K562 (cell line): ENCODE results near the gene NFIC. TPM values are rescaled to one million over a fixed set of nuclear protein-coding genes. Genes with fewer than 3 reads are reported as not detected.

Experiments
- ATAC-seq: fragments of 200-7000 bp; cut with Tn5 transposase; 3 replicates; pipeline ENCODE4 v1.9.1; 2020; ENCODE audit warnings: moderate library complexity
- BruUV-seq: library from RNA; stranded (reverse); fragments of 400-500 nt; replicated peaks from 2 replicates; lab custom pipeline; 2021; lab: Mats Ljungman, UMichigan
- CTCF ChIA-PET: fragments of 300-600 bp; formaldehyde crosslinking; extraction: SDS; loops from one replicate; lab custom pipeline; 2021; ENCODE audit warnings: low intra/inter-chr PET ratio; lab: Yijun Ruan, JAX
- POLR2A ChIA-PET: fragments of 300-600, 350-650 bp; sonication (Branson Sonifier 250); formaldehyde crosslinking; extraction: SDS; loops from one replicate; lab custom pipeline; 2021; ENCODE audit warnings: antibody characterized with exemption, inconsistent platforms; lab: Yijun Ruan, JAX
- DNase-seq, 4 experiments: peaks; one replicate each; pipeline versions ENCODE4 v3.0.0 to v3.0.0-alpha.2; 2011 to 2018; ENCODE audit warnings: low spot score in 3 of 4, mixed read lengths in 3 of 4; ENCODE audit errors: extremely low read depth in 1 of 4
- FAIRE-seq: peaks from 2 replicates; lab custom pipeline; 2011; peaks lifted over from hg19 to GRCh38; lab: Jason Lieb, UNC
- H2AFZ ChIP-seq: 2 replicates; pipeline ENCODE4 v1.6.0; 2011; ENCODE audit warnings: low read depth, low read length, control low read depth, inconsistent platforms
- H3K27ac ChIP-seq: fragments of 200-600 bp; 3 replicates; pipeline ENCODE4 v1.8.0; 2011; ENCODE audit warnings: low read depth, mild to moderate bottlenecking, control low read depth, inconsistent platforms, low read length, moderate library complexity, mixed read lengths; ENCODE audit errors: extremely low read depth
- H3K27me3 ChIP-seq, 2 experiments: fragments of 300-600 bp in 1 of 2; 2 replicates in 1 of 2; 3 replicates in 1 of 2; pipeline versions ENCODE4 v1.6.0 to v1.8.0; 2011; ENCODE audit warnings: inconsistent platforms in 2 of 2, low read length in 2 of 2, mild to moderate bottlenecking in 1 of 2, mixed read lengths in 1 of 2, moderate library complexity in 1 of 2; ENCODE audit not compliant: control insufficient read depth in 2 of 2, insufficient read depth in 2 of 2
- H3K36me3 ChIP-seq: fragments of 300-600 bp; 3 replicates; pipeline ENCODE4 v1.8.0; 2011; ENCODE audit warnings: mild to moderate bottlenecking, low read length, inconsistent platforms; ENCODE audit not compliant: control insufficient read depth, insufficient read depth
- H3K4me1 ChIP-seq, 2 experiments: fragments of 200-600 bp in 1 of 2; replicated peaks in 1 of 2; 2 replicates in 1 of 2; 3 replicates in 1 of 2; pipeline versions ENCODE4 v1.5.1 to v1.8.0; 2011; ENCODE audit warnings: inconsistent platforms in 2 of 2, low read length in 2 of 2, mild to moderate bottlenecking in 1 of 2, mixed read lengths in 1 of 2, moderate library complexity in 1 of 2; ENCODE audit not compliant: control insufficient read depth in 2 of 2, insufficient read depth in 2 of 2
- H3K4me2 ChIP-seq: 2 replicates; pipeline ENCODE4 v1.6.1; 2011; ENCODE audit warnings: low read length, control low read depth, inconsistent platforms, mixed read lengths; ENCODE audit not compliant: insufficient read depth
- H3K4me3 ChIP-seq: fragments of 200-600 bp; sonication (generic), shearing (Covaris generic); 2 replicates; pipeline ENCODE4 v1.5.1; 2016; ENCODE audit warnings: control low read depth, inconsistent platforms
- H3K79me2 ChIP-seq: fragments of 200-600 bp; 3 replicates; pipeline ENCODE4 v1.8.0; 2011; ENCODE audit warnings: low read length, inconsistent platforms; ENCODE audit not compliant: control insufficient read depth, insufficient read depth
- H3K9ac ChIP-seq, 2 experiments: 2 replicates each; pipeline versions ENCODE4 v1.6.0 to v1.6.1; 2011; ENCODE audit warnings: low read depth in 2 of 2, low read length in 2 of 2, control low read depth in 1 of 2, inconsistent platforms in 1 of 2, mild to moderate bottlenecking in 1 of 2, mixed read lengths in 1 of 2; ENCODE audit not compliant: insufficient read depth in 1 of 2
- H3K9me1 ChIP-seq: one replicate; pipeline ENCODE4 v1.6.0; 2011; ENCODE audit warnings: inconsistent platforms, mild to moderate bottlenecking, low read length, moderate library complexity; ENCODE audit not compliant: control insufficient read depth, insufficient read depth
- H3K9me3 ChIP-seq: replicated peaks from 2 replicates; pipeline ENCODE4 v1.5.1; 2011; ENCODE audit warnings: low read depth, low read length, inconsistent platforms; ENCODE audit not compliant: control insufficient read depth, insufficient read depth
- H4K20me1 ChIP-seq: replicated peaks from 2 replicates; pipeline ENCODE4 v1.6.1; 2011; ENCODE audit warnings: low read length, inconsistent platforms, mixed read lengths; ENCODE audit not compliant: control insufficient read depth, insufficient read depth
- NR2C2 ChIP-seq, 2 experiments: fragments of 200-800 bp in 1 of 2; sonication (Bioruptor generic) in 1 of 2; sonication (generic) in 1 of 2; formaldehyde crosslinking in 1 of 2; IDR thresholded peaks; 2 replicates each; pipeline versions ENCODE4 v1.6.1 to v1.8.0; 2016 to 2022; ENCODE audit warnings: mild to moderate bottlenecking in 1 of 2, missing compliant biosample characterization in 1 of 2, missing genetic modification characterization in 1 of 2, missing genetic modification reagents in 1 of 2
- TAL1 ChIP-seq: fragments of 450-650 bp; IDR thresholded peaks from 2 replicates; pipeline ENCODE4 v1.6.1; 2016; ENCODE audit warnings: mild to moderate bottlenecking
- WGBS: fragments of 100-300 bp; shearing (Covaris generic); methylation state at CpG from one replicate; pipeline ENCODE4 v1.1.6; 2016; ENCODE audit warnings: low coverage, mixed read lengths; ENCODE audit not compliant: insufficient coverage; ENCODE audit errors: missing lambda C conversion rate; 5-methylcytosine and 5-hydroxymethylcytosine counted together
- in situ Hi-C: fragments of 300-500 bp; cut with MboI; formaldehyde crosslinking; loops from 4 replicates; pipeline ENCODE4 v1.15.0; 2018; ENCODE audit warnings: inconsistent platforms, mixed read lengths
- intact Hi-C: fragments of 100-400 bp; cut with micrococcal nuclease; formaldehyde crosslinking; loops from 2 replicates; pipeline ENCODE4 v1.14.2; 2022
- polyA plus RNA-seq, 8 experiments: library from polyadenylated mRNA; depleted of rRNA in 4 of 8; stranded (reverse) in 5 of 8; unstranded in 3 of 8; fragments of >200 nt; fragmentation: Nextera tagmentation in 2 of 8; fragmentation: Illumina TruSeq in 1 of 8; extraction: Ambion mirVana in 2 of 8; extraction: Trizol in 1 of 8; gene quantifications; 2 replicates each; pipeline versions ENCODE4 v1.2.1 to v1.2.3, GENCODE V29; 2011 to 2014; ENCODE audit warnings: inconsistent platforms in 1 of 8, missing spikeins in 1 of 8
- total RNA-seq, 7 experiments: library from RNA; depleted of rRNA in 6 of 7; stranded (reverse); fragments of >200 nt in 6 of 7; fragmentation: Illumina TruSeq in 2 of 7; extraction: Trizol in 2 of 7; gene quantifications; 2 replicates each; pipeline versions ENCODE4 v1.2.1 to v1.2.3, GENCODE V29; 2011 to 2021; ENCODE audit warnings: low replicate concordance in 1 of 7
- TF ChIP-seq, protein P1 (sequence below): sonication (generic); formaldehyde crosslinking; IDR thresholded peaks from 2 replicates; pipeline ENCODE4 v1.8.1; 2023; ENCODE audit warnings: mild to moderate bottlenecking, missing genetic modification reagents
- TF ChIP-seq, protein P2 (sequence below): fragments of 450-650 bp; IDR thresholded peaks from 2 replicates; pipeline ENCODE4 v1.6.1; 2016; ENCODE audit warnings: mild to moderate bottlenecking, moderate library complexity

Gene NFIC
- total and polyA plus RNA-seq, 9 of the 15 experiments (the other 6 are each of a cell fraction or from before 2014, with no cell fraction given): 0.71 to 62.1 (median 6.9) TPM

DNA sequence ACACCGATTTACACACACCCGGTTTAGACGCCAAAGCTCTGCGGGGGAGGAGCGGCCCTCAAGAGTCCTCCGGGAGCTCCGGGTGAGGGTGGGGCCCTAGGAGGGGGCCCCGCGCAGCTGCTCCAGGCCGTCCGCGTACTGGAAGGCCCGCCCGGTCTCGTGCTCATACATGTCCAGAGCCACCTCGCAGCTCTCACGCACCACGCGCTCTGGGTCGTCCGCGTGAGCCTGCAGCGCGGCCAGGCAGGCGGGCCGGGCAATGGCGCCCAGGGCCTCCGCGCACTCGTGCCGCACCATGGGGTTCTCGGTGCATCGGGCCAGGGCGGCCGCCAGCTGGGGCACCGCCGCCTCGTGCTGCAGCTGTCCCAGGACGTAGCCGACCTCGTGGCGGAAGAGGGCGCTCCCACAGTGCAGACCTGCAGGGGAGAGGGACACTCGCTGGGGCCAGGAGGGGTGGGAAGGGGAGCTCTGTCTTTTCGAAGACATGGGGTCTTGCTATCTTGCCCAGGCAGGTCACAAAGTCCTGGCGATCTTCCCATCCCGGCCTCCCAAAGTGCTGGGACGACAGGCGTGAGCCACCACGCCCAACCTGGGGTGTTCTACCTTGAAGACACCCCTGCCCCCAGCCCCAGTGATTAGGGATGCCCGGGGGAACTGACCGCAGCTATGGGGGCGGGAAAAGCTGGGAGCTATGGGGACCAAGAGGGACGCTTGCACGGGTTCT is 125.2 kb downstream of the NFIC start:
- DNase-seq (peak in 2 of 4 experiments; percentile 45 to 54), ATAC-seq (no peak), FAIRE-seq (no peak)
- H3K9me3 ChIP-seq: no peaks in the 10 kb centered on the region
- no peak overlapping the region for H3K4me2 ChIP-seq
- TF ChIP-seq, protein P1, sequence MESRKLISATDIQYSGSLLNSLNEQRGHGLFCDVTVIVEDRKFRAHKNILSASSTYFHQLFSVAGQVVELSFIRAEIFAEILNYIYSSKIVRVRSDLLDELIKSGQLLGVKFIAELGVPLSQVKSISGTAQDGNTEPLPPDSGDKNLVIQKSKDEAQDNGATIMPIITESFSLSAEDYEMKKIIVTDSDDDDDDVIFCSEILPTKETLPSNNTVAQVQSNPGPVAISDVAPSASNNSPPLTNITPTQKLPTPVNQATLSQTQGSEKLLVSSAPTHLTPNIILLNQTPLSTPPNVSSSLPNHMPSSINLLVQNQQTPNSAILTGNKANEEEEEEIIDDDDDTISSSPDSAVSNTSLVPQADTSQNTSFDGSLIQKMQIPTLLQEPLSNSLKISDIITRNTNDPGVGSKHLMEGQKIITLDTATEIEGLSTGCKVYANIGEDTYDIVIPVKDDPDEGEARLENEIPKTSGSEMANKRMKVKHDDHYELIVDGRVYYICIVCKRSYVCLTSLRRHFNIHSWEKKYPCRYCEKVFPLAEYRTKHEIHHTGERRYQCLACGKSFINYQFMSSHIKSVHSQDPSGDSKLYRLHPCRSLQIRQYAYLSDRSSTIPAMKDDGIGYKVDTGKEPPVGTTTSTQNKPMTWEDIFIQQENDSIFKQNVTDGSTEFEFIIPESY (CRISPR knock-in tag): peak; percentile 98
- no peak for TF ChIP-seq TAL1
- no peak for TF ChIP-seq NR2C2 (CRISPR knock-in tag; IDR thresholded peaks at IDR 0.05)
- TF ChIP-seq NR2C2 (tag; IDR thresholded peaks at IDR 0.05): no peak
- TF ChIP-seq, protein P2, sequence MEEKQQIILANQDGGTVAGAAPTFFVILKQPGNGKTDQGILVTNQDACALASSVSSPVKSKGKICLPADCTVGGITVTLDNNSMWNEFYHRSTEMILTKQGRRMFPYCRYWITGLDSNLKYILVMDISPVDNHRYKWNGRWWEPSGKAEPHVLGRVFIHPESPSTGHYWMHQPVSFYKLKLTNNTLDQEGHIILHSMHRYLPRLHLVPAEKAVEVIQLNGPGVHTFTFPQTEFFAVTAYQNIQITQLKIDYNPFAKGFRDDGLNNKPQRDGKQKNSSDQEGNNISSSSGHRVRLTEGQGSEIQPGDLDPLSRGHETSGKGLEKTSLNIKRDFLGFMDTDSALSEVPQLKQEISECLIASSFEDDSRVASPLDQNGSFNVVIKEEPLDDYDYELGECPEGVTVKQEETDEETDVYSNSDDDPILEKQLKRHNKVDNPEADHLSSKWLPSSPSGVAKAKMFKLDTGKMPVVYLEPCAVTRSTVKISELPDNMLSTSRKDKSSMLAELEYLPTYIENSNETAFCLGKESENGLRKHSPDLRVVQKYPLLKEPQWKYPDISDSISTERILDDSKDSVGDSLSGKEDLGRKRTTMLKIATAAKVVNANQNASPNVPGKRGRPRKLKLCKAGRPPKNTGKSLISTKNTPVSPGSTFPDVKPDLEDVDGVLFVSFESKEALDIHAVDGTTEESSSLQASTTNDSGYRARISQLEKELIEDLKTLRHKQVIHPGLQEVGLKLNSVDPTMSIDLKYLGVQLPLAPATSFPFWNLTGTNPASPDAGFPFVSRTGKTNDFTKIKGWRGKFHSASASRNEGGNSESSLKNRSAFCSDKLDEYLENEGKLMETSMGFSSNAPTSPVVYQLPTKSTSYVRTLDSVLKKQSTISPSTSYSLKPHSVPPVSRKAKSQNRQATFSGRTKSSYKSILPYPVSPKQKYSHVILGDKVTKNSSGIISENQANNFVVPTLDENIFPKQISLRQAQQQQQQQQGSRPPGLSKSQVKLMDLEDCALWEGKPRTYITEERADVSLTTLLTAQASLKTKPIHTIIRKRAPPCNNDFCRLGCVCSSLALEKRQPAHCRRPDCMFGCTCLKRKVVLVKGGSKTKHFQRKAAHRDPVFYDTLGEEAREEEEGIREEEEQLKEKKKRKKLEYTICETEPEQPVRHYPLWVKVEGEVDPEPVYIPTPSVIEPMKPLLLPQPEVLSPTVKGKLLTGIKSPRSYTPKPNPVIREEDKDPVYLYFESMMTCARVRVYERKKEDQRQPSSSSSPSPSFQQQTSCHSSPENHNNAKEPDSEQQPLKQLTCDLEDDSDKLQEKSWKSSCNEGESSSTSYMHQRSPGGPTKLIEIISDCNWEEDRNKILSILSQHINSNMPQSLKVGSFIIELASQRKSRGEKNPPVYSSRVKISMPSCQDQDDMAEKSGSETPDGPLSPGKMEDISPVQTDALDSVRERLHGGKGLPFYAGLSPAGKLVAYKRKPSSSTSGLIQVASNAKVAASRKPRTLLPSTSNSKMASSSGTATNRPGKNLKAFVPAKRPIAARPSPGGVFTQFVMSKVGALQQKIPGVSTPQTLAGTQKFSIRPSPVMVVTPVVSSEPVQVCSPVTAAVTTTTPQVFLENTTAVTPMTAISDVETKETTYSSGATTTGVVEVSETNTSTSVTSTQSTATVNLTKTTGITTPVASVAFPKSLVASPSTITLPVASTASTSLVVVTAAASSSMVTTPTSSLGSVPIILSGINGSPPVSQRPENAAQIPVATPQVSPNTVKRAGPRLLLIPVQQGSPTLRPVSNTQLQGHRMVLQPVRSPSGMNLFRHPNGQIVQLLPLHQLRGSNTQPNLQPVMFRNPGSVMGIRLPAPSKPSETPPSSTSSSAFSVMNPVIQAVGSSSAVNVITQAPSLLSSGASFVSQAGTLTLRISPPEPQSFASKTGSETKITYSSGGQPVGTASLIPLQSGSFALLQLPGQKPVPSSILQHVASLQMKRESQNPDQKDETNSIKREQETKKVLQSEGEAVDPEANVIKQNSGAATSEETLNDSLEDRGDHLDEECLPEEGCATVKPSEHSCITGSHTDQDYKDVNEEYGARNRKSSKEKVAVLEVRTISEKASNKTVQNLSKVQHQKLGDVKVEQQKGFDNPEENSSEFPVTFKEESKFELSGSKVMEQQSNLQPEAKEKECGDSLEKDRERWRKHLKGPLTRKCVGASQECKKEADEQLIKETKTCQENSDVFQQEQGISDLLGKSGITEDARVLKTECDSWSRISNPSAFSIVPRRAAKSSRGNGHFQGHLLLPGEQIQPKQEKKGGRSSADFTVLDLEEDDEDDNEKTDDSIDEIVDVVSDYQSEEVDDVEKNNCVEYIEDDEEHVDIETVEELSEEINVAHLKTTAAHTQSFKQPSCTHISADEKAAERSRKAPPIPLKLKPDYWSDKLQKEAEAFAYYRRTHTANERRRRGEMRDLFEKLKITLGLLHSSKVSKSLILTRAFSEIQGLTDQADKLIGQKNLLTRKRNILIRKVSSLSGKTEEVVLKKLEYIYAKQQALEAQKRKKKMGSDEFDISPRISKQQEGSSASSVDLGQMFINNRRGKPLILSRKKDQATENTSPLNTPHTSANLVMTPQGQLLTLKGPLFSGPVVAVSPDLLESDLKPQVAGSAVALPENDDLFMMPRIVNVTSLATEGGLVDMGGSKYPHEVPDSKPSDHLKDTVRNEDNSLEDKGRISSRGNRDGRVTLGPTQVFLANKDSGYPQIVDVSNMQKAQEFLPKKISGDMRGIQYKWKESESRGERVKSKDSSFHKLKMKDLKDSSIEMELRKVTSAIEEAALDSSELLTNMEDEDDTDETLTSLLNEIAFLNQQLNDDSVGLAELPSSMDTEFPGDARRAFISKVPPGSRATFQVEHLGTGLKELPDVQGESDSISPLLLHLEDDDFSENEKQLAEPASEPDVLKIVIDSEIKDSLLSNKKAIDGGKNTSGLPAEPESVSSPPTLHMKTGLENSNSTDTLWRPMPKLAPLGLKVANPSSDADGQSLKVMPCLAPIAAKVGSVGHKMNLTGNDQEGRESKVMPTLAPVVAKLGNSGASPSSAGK: no peak
- no peak overlapping the region for H2AFZ ChIP-seq
- in situ Hi-C loops (no loop called here), intact Hi-C loops (no loop called here)
- no peaks in the 10 kb centered on the region for H4K20me1 ChIP-seq
- 90% methylated on average over 26 of the region's 55 CpGs for WGBS
- H3K4me1 ChIP-seq: peaks cover 0 to 30% of the 10 kb centered on the region in 2 experiments; a peak in 2 of 5 replicates
- H3K9ac ChIP-seq: 0 out of 4 replicates have a peak overlapping the region, but pooled peaks of 1 of the 2 experiments have one; percentile 13
- no peaks in the 10 kb centered on the region for H3K79me2 ChIP-seq
- H3K36me3 ChIP-seq: peaks cover 59% of the 10 kb centered on the region
- H3K4me3 ChIP-seq: no peak overlapping the region
- no peaks in the 10 kb centered on the region for H3K9me1 ChIP-seq
- no peak overlapping the region for H3K27ac ChIP-seq
- BruUV-seq: no TSS peak
- H3K27me3 ChIP-seq: no peaks in the 10 kb centered on the region
- POLR2A ChIA-PET: interaction anchor here (1.5 kb wide), 1 partner anchor 12 kb away, joined by 5 read pairs; no protein-coding TSS in a partner anchor
- CTCF ChIA-PET: no interaction called here
